Measurements from ENCODE around the gene TAF1C.

TAF1C gene

GRCh38 chr16:84183911-84184591, 2.8 kb downstream of the TAF1C start:
- Histone ChIP-seq H3K27ac (no peak overlapping the region), H3K27me3 (replicated peaks) (no peaks in the 10 kb centered on the region), H3K4me3 (ENCODE audit: low read depth, low read length) (no peak overlapping the region), H3K36me3 (replicated peaks) (peaks cover 37% of the 10 kb centered on the region)
- DNase-seq = no peak
- in situ Hi-C loops (cut with HindIII; ENCODE audit: low pct_ligation_motif_present, low sequenced_read_pairs) = no loop called here
- TF ChIP-seq CTCF (IDR thresholded peaks at IDR 0.05; ENCODE audit: low read depth, low read length, missing control alignments) = no peak

GRCh38 chr16:84183572-84183875, 3.3 kb downstream of the TAF1C start:
- no peak overlapping the region for H3K27ac ChIP-seq
- in situ Hi-C loops (cut with HindIII; ENCODE audit: low pct_ligation_motif_present, low sequenced_read_pairs) = no loop called here
- no peak for TF ChIP-seq CTCF (IDR thresholded peaks at IDR 0.05; ENCODE audit: low read depth, low read length, missing control alignments)
- no peak overlapping the region for H3K4me3 ChIP-seq (ENCODE audit: low read depth, low read length)
- peaks cover 37% of the 10 kb centered on the region for H3K36me3 ChIP-seq (replicated peaks)
- DNase-seq = no peak
- H3K27me3 ChIP-seq (replicated peaks) = no peaks in the 10 kb centered on the region

- no peak for TF ChIP-seq CTCF (IDR thresholded peaks at IDR 0.05; ENCODE audit: low read depth, low read length, missing control alignments)
- in situ Hi-C loops (cut with HindIII; ENCODE audit: low pct_ligation_motif_present, low sequenced_read_pairs) = no loop called here
- Histone ChIP-seq H3K36me3 (replicated peaks) (peaks cover 43% of the 10 kb centered on the region), H3K27me3 (replicated peaks) (no peaks in the 10 kb centered on the region), H3K4me3 (ENCODE audit: low read depth, low read length) (no peak overlapping the region), H3K27ac (no peak overlapping the region)
- no peak for DNase-seq
Observed at GRCh38 chr16:84182680-84183571, 3.9 kb downstream of the TAF1C start.

GRCh38 chr16:84182104-84182503, 4.8 kb downstream of the TAF1C start:
- DNase-seq = no peak
- no peak for TF ChIP-seq CTCF (IDR thresholded peaks at IDR 0.05; ENCODE audit: low read depth, low read length, missing control alignments)
- Histone ChIP-seq H3K4me3 (ENCODE audit: low read depth, low read length) (no peak overlapping the region), H3K27me3 (replicated peaks) (no peaks in the 10 kb centered on the region), H3K27ac (no peak overlapping the region), H3K36me3 (replicated peaks) (peaks cover 43% of the 10 kb centered on the region)
- in situ Hi-C loops (cut with HindIII; ENCODE audit: low pct_ligation_motif_present, low sequenced_read_pairs) = no loop called here

- TF ChIP-seq CTCF (IDR thresholded peaks at IDR 0.05; ENCODE audit: low read depth, low read length, missing control alignments) = no peak
Observed at GRCh38 chr16:84181144-84181915, 5.5 kb downstream of the TAF1C start.

More at GRCh38 chr16:84181144-84181915, 5.5 kb downstream of the TAF1C start:
- no peaks in the 10 kb centered on the region for H3K27me3 ChIP-seq (replicated peaks)
- in situ Hi-C loops (cut with HindIII; ENCODE audit: low pct_ligation_motif_present, low sequenced_read_pairs) = no loop called here
- no peak for DNase-seq
- H3K36me3 ChIP-seq (replicated peaks) = peaks cover 43% of the 10 kb centered on the region
- H3K4me3 ChIP-seq (ENCODE audit: low read depth, low read length) = no peak overlapping the region
- no peak overlapping the region for H3K27ac ChIP-seq

All from brain microvascular endothelial cell (primary cell).